Activated T-cell treated with anti-CD3 and anti-CD28 coated beads for 4 hours (primary cell): Measurements from ENCODE around the gene BLOC1S6.
A peak's percentile ranks its signal among the peaks of the same experiment; 100 is the strongest.

Experiments used
- DNase-seq: peaks from one replicate; pipeline ENCODE4 v3.0.0-alpha.2; 2020

Gene BLOC1S6, protein sequence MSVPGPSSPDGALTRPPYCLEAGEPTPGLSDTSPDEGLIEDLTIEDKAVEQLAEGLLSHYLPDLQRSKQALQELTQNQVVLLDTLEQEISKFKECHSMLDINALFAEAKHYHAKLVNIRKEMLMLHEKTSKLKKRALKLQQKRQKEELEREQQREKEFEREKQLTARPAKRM

DNA sequence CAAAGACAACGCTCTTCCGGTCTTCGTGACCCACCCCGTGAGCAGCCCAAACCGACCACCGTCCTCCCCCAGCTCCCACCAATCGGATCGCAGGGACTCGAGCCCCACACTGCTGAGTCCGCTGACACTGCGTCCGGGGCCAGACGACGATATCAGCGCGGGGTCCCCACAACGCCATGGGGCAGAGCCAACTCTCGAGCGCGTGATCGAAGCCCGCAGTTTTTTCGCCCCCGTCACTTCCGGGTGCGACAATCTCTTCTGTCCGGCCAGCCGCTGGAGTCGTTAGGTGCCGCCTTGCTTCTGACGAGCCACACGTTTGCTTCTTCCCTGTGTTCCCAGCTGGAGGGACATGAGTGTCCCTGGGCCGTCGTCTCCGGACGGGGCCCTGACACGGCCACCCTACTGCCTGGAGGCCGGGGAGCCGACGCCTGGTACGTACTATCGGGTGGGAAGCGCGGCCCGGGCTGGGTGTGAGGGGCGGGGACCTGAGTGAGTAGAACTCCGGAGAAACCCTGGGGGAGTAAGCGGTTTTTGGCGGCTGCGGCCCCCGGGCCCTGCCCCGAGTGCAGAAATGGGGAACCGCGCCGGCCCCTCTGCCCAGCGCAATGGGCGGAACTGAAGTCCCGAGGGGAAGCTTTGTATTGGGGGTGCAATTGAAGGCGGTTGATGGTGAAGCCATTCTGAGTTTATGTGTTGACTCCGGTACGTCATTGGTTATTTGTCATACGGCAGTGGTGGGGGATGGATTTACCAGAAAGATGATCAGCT, at the start of gene BLOC1S6:
TSS of gene BLOC1S6 (plus strand) at position 285 of the 768 bp plus-strand sequence. CDS start at position 350, 65 bp downstream.
- DNase-seq = peak; percentile 82

GRCh38 chr15:45539680-45540079, 47.5 kb upstream of the BLOC1S6 start:
- no peak for DNase-seq

GRCh38 chr15:45540531-45540930, 46.6 kb upstream of the BLOC1S6 start:
- no peak for DNase-seq

GRCh38 chr15:45543051-45543450, 44.1 kb upstream of the BLOC1S6 start:
- no peak for DNase-seq

- no peak for DNase-seq
These were observed 42.7 kb upstream of the BLOC1S6 start for GRCh38 chr15:45544266-45545023.

GRCh38 chr15:45546789-45547188, 40.4 kb upstream of the BLOC1S6 start:
- no peak for DNase-seq

DNA sequence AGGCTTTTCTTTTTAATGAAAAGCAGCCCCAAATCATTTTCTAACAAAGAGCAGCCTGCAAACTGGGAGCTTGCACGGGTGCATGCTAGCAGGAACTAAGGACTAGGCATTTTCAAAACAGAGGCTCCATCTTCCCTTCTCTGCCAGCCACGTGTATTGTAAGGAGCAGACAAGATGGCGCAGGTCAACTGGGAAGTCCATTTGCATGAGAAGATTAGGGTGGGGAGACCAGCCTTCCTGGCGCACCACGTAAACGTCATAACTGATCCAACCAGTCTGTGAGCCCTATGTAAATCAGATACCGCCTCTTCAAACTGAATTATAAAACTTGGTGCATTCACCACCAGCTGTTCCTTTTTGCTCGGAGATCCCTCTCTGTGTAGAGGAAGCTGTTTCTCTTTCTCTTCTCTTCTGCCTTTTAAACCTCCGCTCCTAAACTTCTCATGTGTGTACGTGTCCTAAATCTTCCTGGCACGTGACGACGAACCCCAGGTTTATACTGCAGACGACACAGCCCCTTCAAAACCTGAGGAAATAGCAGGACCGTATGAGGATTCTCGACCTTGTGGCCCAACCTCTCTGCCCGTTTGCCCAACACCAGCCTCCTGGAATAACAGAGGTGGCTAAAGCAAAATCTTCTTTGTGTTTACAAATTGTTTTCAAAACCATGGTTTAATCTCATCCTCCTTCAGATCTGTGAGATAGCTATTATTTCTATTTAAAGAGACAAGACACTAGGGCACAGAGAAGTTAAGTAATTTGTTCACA, 38.2 kb upstream of the BLOC1S6 start:
- no peak for DNase-seq

DNA sequence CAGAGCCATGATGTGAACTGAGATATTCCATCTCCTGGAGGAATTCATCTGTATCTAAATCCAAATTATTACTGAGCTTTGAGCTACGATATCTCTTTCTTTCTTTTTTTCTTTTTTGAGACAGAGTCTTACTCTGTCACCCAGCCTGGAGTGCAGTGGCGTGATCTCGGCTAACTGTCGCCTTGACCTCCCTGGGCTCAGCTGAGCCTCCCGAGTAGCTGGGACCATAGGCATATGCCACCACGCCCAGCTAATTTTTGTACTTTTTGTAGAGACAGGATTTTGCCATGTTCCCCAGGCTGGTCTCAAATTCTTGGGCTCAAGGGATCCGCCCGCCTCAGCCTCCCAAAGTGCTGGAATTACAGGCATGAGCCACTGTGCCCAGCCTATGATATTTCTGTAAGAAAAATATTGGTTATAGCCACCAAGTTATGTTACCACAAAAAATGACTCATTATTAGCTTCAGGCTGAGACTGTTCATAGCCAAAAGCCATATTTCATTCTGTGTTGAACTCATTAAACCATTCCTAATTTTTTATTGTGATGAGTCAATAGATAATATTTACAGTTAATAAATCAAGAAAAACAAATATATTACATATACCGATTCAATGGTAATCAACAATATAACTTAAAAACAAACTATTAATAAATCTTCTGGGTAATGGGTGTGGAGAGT, 37.5 kb upstream of the BLOC1S6 start:
- DNase-seq = no peak

DNA sequence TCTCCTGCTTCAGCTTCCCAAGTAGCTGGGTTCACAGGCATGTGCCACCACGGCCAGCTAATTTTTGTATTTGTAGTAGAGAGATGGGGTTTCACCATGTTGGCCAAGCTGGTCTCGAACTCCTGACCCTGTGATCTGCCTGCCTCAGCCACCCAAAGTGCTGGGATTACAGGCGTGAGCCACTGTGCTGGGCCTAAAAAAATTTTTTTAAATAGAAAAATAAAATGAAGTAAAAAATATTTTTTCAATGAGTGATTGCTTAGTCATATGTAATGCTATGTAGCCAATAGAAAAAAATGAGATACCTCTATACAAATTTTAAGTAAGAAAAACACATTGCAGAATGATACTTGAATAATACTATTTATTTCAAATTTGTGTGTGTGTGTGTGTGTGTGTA, 36.7 kb upstream of the BLOC1S6 start:
- no peak for DNase-seq

GRCh38 chr15:45551676-45552075, 35.5 kb upstream of the BLOC1S6 start:
- no peak for DNase-seq

DNA sequence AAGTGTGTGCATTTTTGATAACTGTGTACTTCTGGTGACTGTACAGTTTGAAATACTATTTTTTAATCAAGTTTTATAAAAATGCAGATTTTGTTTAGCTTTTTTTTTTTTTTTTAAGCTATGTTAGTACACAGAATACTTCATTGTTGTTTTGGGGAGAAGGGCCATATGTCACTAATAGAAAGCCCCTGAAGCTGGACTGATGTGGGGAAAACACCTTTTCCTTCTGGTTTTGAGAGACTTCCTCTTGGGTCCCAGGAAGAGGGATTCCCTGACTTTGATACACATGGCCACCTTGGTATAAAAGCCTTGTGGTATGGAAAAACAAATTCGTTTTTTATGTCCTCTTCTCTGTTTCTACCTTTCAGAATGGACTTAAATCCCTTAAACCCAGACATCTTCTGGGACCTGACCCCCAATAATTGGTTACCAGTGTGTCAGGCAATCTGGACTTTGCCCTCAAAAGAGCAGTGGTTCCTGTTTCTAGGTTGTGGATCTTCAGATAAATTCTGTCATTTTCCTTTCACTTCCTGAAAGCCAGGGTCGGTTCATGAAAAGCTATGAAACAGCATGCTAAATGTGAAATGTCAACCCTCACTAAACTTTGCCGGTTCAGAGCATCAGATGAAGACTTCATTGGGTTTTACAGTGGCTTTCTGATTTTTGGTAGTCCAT, 31.1 kb upstream of the BLOC1S6 start:
- DNase-seq = no peak

DNA sequence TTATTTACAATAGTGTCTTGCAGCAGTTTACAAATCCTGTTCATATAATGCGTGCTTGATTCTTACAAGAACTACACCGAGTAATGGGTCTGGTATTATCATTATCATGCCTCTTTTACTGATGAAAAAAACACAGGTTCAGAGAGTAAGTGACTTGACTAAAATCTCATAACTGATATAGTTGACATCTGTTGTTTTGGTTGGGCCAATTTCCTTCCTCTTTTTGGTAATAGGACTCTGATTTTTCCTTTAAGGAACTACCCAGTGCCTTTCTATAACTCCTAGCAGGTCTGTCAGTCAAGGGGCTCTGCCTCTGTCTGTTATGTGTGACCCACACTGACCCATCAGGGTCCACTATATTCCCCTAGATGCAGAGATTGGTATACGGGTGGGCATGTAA, 14.6 kb upstream of the BLOC1S6 start:
- no peak for DNase-seq

- no peak for DNase-seq
These were observed 13.1 kb upstream of the BLOC1S6 start for GRCh38 chr15:45573961-45574629.

- no peak for DNase-seq
These were observed 5.3 kb upstream of the BLOC1S6 start for GRCh38 chr15:45581919-45582318.

DNA sequence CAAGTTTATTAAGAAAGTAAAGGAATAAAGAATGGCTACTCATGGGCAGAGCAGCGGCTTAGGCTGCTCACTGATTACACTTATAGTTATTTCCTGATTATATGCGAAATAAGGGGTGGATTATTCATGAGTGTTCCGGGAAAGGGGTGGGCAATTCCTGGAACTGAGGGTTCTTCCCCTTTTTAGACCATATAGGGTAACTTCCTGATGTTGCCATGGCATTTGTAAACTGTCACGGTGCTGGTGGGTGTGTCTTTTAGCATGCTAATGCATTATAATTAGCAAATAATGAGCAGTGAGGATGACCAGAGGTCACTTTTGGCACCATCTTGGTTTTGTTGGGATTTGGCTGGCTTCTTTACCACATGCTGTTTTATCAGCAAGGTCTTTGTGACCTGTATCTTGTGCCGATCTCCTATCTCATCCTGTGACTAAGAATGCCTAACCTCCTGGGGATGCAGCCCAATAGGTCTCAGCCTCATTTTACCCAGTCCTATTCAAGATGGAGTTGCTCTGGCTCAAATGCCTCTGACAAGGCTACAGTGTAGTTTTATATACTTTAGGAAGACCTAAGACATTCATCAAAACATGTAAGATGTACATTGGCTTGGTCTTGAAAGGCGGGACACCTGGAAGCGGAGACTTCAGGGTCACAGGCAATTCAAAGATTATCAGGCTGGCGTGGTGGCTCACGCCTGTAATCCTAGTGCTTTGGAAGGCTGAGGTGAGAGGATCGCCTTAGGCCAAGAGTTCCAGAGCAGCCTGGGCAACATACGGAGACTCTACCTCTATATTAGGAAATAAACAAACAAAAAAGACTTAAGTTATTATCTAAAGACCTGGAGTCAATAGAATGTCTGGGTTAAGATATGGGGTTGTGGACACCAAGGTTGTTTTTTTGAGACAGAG, 3.2 kb upstream of the BLOC1S6 start:
- DNase-seq = no peak

GRCh38 chr15:45585069-45585791, 1.9 kb upstream of the BLOC1S6 start:
- no peak for DNase-seq

- no peak for DNase-seq
These were observed 1.1 kb upstream of the BLOC1S6 start for GRCh38 chr15:45586125-45586524.

DNA sequence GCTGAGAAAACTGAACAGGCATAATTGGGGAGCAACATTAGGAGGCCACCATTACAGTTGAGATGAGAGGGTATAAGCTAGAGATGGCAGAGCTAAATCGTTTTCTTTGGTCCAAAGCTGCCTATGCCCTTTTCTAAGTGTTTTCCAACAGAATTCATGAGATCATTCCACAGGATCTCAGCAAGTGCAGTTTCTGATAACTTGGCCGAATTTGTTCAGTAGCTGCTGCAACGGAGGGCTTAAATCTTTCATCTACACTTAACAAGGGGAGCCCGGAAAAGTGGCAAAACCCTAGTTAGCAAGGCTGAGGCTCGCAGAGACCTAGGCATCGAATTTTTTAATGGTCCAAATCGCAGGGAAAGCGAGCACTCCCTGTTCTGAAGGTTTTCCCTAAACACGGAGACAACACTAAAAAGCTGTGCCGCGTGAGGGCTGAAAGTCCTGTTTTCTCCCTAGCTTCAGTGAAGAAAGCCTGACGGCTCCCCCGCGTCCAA, 531 bp upstream of the BLOC1S6 start:
- no peak for DNase-seq

DNA sequence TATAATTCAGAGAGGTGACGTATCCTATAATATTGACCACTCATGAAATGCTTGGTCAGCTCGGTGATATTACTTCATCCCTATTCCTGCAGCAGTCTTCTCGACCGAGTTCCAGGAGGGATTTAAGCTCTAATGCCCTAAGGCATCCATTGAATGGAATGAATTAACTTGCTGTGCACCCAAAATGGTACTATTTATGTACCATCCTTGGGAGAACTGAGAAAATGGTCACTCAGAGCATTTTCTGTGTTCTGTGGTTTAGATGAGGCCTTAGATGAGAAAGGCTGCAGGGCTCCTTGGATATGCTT, 638 bp downstream of the BLOC1S6 start:
- no peak for DNase-seq
